ENCODE results near the gene CTIF.
A peak's percentile ranks its signal among the peaks of the same experiment; 100 is the strongest.

Gene CTIF

GRCh38 chr18:48761582-48761981 lies 222.8 kb downstream of the CTIF start:
- no peak for ATAC-seq

DNA sequence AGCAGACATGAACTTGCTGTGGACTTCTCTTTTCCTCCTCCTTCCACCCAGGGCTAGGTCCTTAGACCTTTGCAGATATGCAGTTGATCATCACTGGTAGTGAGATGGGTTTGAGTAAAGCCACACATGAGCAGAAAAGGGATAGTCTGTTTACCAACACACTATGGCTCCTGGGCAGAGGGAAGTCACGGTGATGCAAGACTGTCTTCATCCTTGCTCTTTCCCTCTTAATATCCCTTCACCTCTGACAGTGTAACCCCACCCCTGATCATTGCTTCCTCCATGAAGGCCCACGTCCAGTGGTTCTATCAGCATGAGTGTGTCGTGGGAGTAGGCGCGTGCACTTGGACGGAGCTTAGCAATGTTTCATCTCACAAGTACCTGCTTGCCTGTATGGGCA lies 223.2 kb downstream of the CTIF start:
- ATAC-seq, result no peak

DNA sequence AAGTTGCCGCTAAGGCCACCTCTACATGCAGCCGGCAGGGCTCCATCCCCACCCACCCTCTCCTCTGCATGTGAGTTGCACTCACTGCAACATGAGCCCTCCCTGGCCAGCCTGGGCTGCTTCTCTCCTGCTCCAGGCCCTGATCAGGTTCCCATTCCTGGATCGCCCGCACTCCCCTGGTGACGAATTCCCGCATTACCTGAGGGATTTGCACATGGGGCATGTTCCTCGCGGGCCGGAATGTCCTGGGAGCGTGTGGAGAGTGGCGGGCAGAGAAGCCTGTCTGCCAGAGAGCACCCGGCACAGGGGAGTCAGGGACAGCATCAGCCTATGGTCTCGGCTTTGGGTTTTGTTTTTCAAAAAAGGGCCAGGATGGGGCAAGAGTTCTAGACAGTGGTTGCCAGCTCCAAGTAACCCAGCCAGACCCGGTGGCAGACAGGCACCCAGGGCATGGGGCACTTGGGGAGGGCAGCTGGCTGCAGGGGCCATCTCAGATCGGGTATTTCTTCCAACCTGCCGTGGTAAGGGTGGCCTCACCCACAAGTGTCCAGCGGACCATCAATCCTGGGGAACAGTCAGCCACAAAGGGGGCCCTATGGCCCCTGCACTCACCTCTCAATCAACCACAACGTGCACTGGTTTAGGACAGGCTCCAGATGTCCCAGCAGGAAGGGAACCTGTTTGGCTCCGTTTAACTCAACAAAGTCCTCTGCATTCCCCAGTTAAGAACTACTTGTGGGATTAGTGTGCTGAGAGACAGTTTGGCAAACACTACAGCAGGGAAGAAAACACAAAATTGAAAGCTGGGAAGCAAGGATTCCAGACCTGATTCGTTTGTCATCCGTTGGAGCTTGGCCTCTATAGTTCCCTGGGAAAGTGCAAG lies 224.2 kb downstream of the CTIF start:
- ATAC-seq, result no peak

- ATAC-seq, result no peak
Measured at GRCh38 chr18:48763719-48764100, 224.9 kb downstream of the CTIF start.

GRCh38 chr18:48765053-48765452 lies 226.2 kb downstream of the CTIF start:
- ATAC-seq, result no peak

- no peak for ATAC-seq
Measured at GRCh38 chr18:48766026-48766425, 227.2 kb downstream of the CTIF start.

DNA sequence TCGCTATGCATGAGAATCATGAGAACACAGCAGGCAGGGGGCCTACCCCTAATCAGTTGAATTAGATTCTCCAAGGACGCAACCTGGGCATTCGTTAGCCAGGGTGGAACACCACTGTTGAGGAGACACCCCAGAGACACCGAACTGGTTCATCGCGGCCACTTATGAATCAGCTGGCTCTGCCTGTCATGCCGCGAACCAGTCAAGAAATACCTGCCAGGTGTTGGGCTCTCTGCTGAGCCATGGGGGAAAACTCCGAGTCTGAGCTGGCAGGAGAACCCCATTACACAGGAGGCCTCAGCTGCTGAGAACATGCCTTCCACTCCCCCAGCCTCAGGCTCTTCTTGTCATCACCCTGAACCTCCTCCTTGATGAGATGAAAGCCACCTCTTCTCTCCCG lies 227.7 kb downstream of the CTIF start:
- ATAC-seq, result no peak

DNA sequence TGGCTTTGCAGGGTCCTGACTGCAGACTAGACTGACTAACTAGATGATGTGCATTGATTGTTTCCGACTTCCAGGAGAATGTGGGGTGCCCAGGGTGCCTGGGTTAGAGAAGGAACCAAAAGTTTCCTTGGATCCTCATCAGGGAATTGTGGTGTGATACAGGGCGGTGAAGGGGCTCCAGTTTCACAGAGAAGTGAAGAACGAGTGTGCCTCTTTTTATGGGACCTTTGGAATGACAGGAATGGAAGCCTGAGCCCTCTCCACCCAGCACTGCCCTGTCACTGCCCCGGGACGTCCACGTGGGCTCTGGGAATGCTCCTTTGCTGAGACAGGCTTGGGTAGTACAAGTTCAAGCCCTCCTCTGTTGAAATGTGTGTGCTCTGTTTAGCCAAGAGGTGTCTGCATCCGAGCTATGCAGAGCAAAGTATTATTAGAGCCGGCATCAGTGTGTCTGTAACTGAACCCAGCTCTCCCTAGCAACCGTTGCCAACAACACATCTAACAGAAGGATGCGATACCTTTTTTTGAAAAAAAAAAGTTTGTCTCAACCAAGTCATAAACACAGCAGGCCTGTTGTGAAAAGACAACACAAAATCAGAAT lies 228.4 kb downstream of the CTIF start:
- peak in 1 of 2 donors; percentile 46 for ATAC-seq

GRCh38 chr18:48769006-48769636 lies 230.3 kb downstream of the CTIF start:
- no peak for ATAC-seq

- no peak for ATAC-seq
Measured at GRCh38 chr18:48770243-48770642, 231.4 kb downstream of the CTIF start.

DNA sequence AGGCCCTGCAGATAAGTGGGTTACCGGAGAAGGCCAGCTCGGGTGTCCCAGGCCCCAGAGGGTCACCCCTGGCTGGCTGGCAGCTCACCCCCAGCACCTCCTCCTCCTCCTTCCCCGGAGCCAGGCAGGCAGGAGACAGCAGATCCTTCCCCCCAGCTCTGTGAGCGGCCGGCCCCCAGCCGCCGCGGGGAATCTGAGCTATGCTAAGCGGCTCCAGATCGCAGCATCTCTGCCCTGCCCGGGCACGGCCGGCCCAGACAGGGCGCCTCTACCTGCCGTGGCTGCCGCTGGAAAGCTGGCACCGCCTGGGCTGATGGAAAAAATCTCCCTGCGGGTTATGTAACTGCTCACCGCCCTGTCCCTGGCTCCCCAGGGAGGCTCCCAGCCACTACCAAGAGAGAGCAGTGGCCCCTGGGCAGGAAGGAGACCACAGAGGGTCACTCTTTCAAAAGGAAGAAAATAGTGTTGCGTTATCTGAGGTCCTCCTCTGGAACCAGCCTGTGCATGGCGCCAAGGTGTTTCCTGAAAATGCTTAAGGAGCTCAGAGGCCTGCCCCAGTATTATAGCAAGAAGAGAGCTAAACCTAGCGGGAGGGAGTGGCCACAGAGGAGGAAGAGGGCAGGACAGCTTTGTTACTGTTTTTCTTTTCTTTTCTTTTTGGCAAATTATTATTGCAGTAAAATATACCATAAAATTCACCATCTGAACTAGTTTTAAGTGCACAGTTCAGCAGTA lies 233.0 kb downstream of the CTIF start:
- ATAC-seq, result no peak

DNA sequence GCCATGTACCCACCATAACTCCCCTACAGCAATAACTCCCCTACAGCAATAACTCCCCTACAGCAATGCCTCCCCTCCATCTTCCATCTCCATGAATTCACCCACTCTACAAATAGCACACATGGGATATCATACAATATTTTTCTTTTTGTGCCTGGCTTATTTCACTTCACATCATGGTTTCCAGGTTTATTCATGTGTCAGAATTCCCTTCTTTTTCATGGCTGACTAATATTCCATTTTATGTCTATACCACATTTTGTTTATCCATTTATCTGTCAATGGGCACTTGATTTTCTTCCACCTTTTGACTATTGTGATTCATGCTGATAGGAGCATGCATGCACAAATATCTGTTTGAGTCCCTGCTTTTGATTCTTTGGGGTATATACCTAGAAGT lies 233.6 kb downstream of the CTIF start:
- ATAC-seq, result no peak

DNA sequence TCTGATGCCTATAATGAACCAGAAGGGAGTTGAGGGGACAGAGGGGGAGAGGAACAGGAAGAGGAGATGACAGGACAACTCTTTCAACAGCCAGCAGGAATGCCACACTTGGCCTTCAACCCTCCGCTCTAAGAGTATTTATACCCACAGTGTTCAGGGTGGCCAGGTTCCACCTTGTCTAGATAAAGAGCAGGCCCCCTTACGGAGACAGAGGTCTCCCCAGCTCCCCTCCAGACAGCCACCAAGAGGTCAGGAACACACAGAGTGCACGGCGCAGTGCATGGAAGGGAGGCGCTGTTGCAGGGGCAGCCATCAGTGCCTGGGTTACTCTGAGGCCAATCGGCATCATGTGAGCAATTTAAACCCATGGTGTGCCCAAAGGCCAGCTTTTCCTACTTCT lies 235.0 kb downstream of the CTIF start:
- no peak for ATAC-seq

DNA sequence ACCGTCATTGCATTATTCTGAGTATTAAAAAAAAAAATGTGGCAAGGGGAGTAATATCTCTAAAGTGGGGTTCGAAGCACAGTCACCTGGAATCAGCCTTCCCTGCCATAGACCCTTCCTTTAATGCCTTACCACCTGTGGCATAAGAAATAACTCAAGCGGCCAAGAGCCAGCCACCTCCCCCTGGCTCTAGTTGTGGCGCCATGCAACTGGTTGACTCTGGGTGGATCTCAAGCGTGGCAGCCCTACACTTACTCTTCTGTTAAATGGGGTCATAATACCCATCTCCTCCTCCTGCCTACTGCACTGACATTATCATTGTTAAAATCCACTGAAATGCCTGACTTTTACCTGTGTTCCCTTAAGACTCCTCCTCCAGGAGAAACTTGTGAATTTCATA lies 236.1 kb downstream of the CTIF start:
- ATAC-seq, result no peak

DNA sequence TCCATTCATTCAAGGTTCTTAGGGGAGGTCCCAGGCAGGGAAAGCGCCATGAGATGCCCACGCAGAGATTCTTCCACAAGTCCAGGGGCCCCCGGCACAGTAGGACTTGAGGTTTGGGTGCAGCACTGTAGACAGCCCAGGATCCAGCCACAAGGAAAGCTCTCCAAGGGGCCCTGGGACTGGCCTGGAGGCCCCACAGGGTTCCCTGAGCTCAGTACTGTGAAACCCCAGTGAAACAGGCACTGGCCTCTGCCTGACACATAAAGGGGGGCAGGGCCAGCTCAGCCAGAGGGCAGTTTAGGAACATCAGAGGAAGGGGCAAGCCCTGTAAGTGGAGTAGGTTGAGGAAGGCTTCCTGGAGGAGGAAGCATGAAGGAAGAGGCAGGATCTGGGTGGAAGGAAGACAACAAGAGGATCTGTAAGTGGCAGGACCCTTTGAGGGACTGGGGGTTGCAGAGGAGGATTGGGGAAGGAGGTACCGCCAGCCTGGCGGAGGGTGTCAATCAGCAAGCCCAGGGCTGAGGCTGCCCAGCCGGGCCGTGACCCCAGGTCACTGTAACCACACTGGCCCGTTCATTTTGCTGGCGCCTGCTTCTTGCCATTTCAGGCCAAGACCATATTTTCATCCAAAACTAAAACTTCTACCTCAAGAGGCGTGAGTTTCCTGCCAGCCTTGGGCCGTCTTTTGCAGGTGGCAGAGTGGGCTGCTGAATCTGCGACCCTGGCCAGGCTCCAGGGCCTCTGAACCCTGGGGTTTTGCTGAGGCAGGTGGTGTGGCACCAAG lies 236.7 kb downstream of the CTIF start:
- no peak for ATAC-seq

- ATAC-seq, result no peak
Measured at GRCh38 chr18:48776156-48776555, 237.3 kb downstream of the CTIF start.

GRCh38 chr18:48776641-48777025 lies 237.8 kb downstream of the CTIF start:
- ATAC-seq, result no peak

DNA sequence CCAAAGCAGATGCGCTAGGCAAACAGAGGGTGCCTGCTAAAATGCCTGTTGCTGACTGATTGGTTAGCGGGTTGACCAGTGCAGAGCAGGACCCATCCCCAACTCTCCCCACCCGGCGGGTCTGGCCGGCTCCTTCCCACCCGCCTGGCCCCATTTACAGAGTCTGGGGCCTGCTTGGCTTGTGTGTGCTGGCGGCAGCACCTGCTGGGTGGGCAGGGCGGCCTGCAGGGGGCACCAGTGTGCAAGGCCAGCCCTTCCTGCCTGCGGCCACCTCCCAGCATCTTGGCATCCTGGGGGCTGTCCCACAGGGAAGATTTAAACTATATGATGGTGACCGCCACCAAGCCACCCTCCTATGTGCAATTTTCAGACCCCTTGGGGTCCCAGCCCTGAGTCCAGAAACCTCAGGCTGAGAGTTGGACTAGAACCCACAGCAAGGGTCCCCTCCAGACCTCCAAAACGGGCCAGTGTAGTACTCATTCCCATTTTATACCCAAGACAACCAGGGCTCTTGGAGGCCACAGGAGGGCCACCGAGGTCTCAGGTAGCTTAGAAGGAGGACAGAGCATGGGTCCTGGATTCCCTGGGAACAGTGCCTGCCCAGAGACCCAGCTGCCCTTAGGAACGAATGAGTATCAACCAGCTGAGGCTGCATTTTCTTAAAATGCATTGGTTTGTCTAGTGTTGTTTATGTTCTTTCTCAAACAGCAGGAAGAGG lies 238.4 kb downstream of the CTIF start:
- peak; percentile 77 to 79 for ATAC-seq

GRCh38 chr18:48777744-48778116 lies 238.9 kb downstream of the CTIF start:
- no peak for ATAC-seq

DNA sequence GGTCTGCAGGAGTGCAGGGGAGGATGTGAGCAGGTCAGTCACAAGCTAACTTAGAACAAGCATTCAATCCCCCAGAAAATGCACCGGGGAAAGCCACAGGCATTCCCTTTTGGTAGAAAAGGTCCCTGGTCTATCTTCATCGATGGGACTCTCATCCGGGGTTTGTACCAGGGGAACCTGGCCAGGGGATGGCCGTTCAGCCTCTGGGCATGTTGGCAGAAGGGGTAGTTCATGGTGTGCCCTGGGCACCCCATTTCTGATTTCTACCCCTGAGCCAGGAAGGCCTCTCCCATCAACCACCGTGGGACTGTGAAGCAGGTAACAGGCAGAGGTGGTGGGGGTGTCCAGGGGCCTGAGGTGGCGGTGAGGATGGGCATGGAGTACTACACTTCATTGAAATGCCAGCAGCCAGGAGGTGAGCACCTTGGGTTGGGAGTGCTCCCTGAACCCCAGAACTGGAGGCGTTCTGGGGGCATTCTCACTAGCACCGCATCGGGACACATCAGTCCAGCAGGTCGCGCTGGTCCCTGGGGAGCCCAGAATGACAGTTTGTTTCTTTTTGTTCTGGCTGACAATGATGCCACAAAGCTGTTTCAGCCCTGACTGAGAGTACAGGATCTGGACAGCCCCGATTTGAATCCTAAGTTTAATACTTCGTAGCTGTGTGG lies 239.6 kb downstream of the CTIF start:
- no peak for ATAC-seq

GRCh38 chr18:48779462-48779861 lies 240.6 kb downstream of the CTIF start:
- ATAC-seq, result no peak

All from activated CD4-positive, CD25-positive, alpha-beta regulatory T cell treated with anti-CD3 and anti-CD28 coated beads, Interleukin-2, amount 50 U/mL, for 24 hours (primary cell).